HepG2 (cell line): Measurements from ENCODE around the gene OTX1. TPM values are rescaled to one million over a fixed set of nuclear protein-coding genes. Genes with fewer than 3 reads are reported as not detected.

Experiments used
- HNF1A ChIP-seq, 2 experiments: sonication (generic) in 1 of 2; formaldehyde crosslinking in 1 of 2; IDR thresholded peaks; 2 replicates each; pipeline versions ENCODE4 v1.4.0 to v1.6.1; 2016 to 2020; ENCODE audit warnings: borderline replicate concordance in 1 of 2, low read depth in 1 of 2, mild to moderate bottlenecking in 1 of 2, missing genetic modification reagents in 1 of 2
- MTA1 ChIP-seq: sonication (generic); formaldehyde crosslinking; IDR thresholded peaks from 2 replicates; pipeline ENCODE4 v1.4.0; 2020; ENCODE audit warnings: missing genetic modification reagents, mild to moderate bottlenecking, borderline replicate concordance
- MYNN ChIP-seq: sonication (generic); formaldehyde crosslinking; IDR thresholded peaks from 2 replicates; pipeline ENCODE4 v1.4.0; 2020; ENCODE audit warnings: mild to moderate bottlenecking, low read depth, missing genetic modification reagents
- MZF1 ChIP-seq: sonication (generic); formaldehyde crosslinking; IDR thresholded peaks from 2 replicates; pipeline ENCODE4 v1.8.1; 2023; ENCODE audit warnings: mild to moderate bottlenecking, missing genetic modification reagents, borderline replicate concordance
- NCOR1 ChIP-seq: fragments of 200-600 bp; sonication (generic); IDR thresholded peaks from 2 replicates; pipeline ENCODE4 v1.7.0; 2017; ENCODE audit warnings: antibody characterized with exemption, low read length, borderline replicate concordance
- NFYB ChIP-seq: sonication (generic); formaldehyde crosslinking; IDR thresholded peaks from 2 replicates; pipeline ENCODE4 v1.4.0; 2020; ENCODE audit warnings: missing genetic modification reagents
- NR2F1 ChIP-seq, 2 experiments: fragments of 450-650 bp in 1 of 2; formaldehyde crosslinking in 1 of 2; IDR thresholded peaks; 2 replicates each; pipeline versions ENCODE4 v1.5.0 to v1.6.1; 2016 to 2020; ENCODE audit warnings: mild to moderate bottlenecking in 1 of 2, missing compliant biosample characterization in 1 of 2, missing genetic modification reagents in 1 of 2, moderate library complexity in 1 of 2
- PBX2 ChIP-seq: IDR thresholded peaks from 2 replicates; pipeline ENCODE4 v1.6.1; 2016; ENCODE audit warnings: control low read depth
- RCOR2 ChIP-seq: IDR thresholded peaks from 2 replicates; pipeline ENCODE4 v1.6.1; 2016; ENCODE audit warnings: missing biosample characterization, missing genetic modification reagents
- REPIN1 ChIP-seq: sonication (generic); formaldehyde crosslinking; IDR thresholded peaks from 2 replicates; pipeline ENCODE4 v1.8.0; 2022; ENCODE audit warnings: missing genetic modification reagents, low read depth, mild to moderate bottlenecking, borderline replicate concordance
- SATB2 ChIP-seq: sonication (generic); formaldehyde crosslinking; IDR thresholded peaks from 2 replicates; pipeline ENCODE4 v1.5.0; 2020; ENCODE audit warnings: missing genetic modification reagents
- SIX1 ChIP-seq: sonication (generic); formaldehyde crosslinking; IDR thresholded peaks from 2 replicates; pipeline ENCODE4 v1.4.0; 2020; ENCODE audit warnings: missing genetic modification reagents, borderline replicate concordance
- SKI ChIP-seq: fragments of 450-650 bp; IDR thresholded peaks from one replicate; pipeline ENCODE4 v1.6.1; 2018; ENCODE audit warnings: mild to moderate bottlenecking; ENCODE audit not compliant: partially characterized antibody
- SNRNP70 ChIP-seq: fragments of 200-400 bp; formaldehyde crosslinking; IDR thresholded peaks from 2 replicates; pipeline ENCODE4 v1.6.1; 2017; ENCODE audit warnings: mild to moderate bottlenecking, low read depth, low read length, moderate library complexity
- SOX5 ChIP-seq: IDR thresholded peaks from 2 replicates; pipeline ENCODE4 v1.6.1; 2016; ENCODE audit warnings: borderline replicate concordance
- TERF1 ChIP-seq: sonication (generic); formaldehyde crosslinking; IDR thresholded peaks from 2 replicates; pipeline ENCODE4 v1.8.0; 2022; ENCODE audit warnings: mild to moderate bottlenecking, missing genetic modification reagents, moderate library complexity
- TOE1 ChIP-seq: sonication (generic); formaldehyde crosslinking; IDR thresholded peaks from 2 replicates; pipeline ENCODE4 v1.4.0; 2020; ENCODE audit warnings: mild to moderate bottlenecking, missing genetic modification reagents
- ZFP37 ChIP-seq: sonication (generic); formaldehyde crosslinking; IDR thresholded peaks from 2 replicates; pipeline ENCODE4 v1.4.0; 2020; ENCODE audit warnings: missing genetic modification reagents, borderline replicate concordance
- ZNF12 ChIP-seq: sonication (generic); formaldehyde crosslinking; IDR thresholded peaks from 2 replicates; pipeline ENCODE4 v1.5.0; 2020; ENCODE audit warnings: missing genetic modification reagents
- ZNF160 ChIP-seq: sonication (generic); formaldehyde crosslinking; IDR thresholded peaks from 2 replicates; pipeline ENCODE4 v1.8.0; 2022; ENCODE audit warnings: mild to moderate bottlenecking, inconsistent platforms, missing genetic modification reagents
- ZNF331 ChIP-seq: sonication (generic); formaldehyde crosslinking; IDR thresholded peaks from 2 replicates; pipeline ENCODE4 v1.4.0; 2020; ENCODE audit warnings: missing genetic modification reagents
- ZNF354B ChIP-seq: sonication (generic); formaldehyde crosslinking; IDR thresholded peaks from 2 replicates; pipeline ENCODE4 v1.8.0; 2022; ENCODE audit warnings: mild to moderate bottlenecking, missing genetic modification reagents
- ZNF572 ChIP-seq: sonication (generic); formaldehyde crosslinking; IDR thresholded peaks from 2 replicates; pipeline ENCODE4 v1.5.1; 2020; ENCODE audit warnings: mild to moderate bottlenecking, missing genetic modification reagents
- ZNF644 ChIP-seq: IDR thresholded peaks from 2 replicates; pipeline ENCODE4 v1.6.1; 2016; ENCODE audit warnings: low read depth
- polyA plus RNA-seq, 8 experiments: library from polyadenylated mRNA; depleted of rRNA in 3 of 8; stranded (reverse) in 7 of 8; unstranded in 1 of 8; fragments of >200 nt; fragmentation: Illumina TruSeq in 4 of 8; extraction: Trizol in 4 of 8; gene quantifications; 2 replicates each; pipeline versions ENCODE4 v1.2.1 to v1.2.3, GENCODE V29; 2011 to 2016; ENCODE audit warnings: low read depth in 4 of 8, missing spikeins in 1 of 8, mixed read lengths in 1 of 8; ENCODE audit not compliant: insufficient read depth in 1 of 8
- total RNA-seq, 5 experiments: library from RNA; depleted of rRNA; stranded (reverse); fragments of >200 nt; fragmentation: Illumina TruSeq; extraction: Trizol; gene quantifications; 2 replicates each; pipeline ENCODE4 v1.2.3, GENCODE V29; 2016; ENCODE audit warnings: low read depth in 1 of 5

Gene OTX1
- total and polyA plus RNA-seq, 2 of the 13 experiments (the other 11 are each of a cell fraction or from before 2014, with no cell fraction given): 1.0 to 5.0 TPM

- TF ChIP-seq TERF1 (CRISPR knock-in tag) (no peak), REPIN1 (no peak), SIX1 (CRISPR knock-in tag) (no peak), TOE1 (CRISPR knock-in tag) (no peak), SNRNP70 (no peak), ZNF160 (CRISPR knock-in tag) (no peak), SOX5 (no peak), SATB2 (CRISPR knock-in tag) (no peak), ZFP37 (CRISPR knock-in tag) (no peak), MZF1 (CRISPR knock-in tag) (no peak), SKI (no peak), PBX2 (CRISPR knock-in tag) (no peak), NR2F1 (CRISPR knock-in tag; IDR thresholded peaks at IDR 0.05) (0 out of 4 replicates have a peak, but pooled peaks of 1 of the 2 experiments have one; percentile 27), NCOR1 (peak; percentile 52; the same call in 1 of the 2 replicates), ZNF644 (CRISPR knock-in tag) (no peak), HNF1A (IDR thresholded peaks at IDR 0.05; ENCODE audit: low read depth) (peak; percentile 80), HNF1A (CRISPR knock-in tag; IDR thresholded peaks at IDR 0.05; ENCODE audit: borderline replicate concordance) (no peak), ZNF12 (CRISPR knock-in tag) (peak; percentile 98), MTA1 (CRISPR knock-in tag) (no peak), ZNF354B (CRISPR knock-in tag) (no peak), ZNF331 (peak; percentile 38; the same call in 1 of the 2 replicates), MYNN (no peak), ZNF572 (no peak), NFYB (no peak), RCOR2 (CRISPR knock-in tag) (0 out of 2 replicates have a peak, but pooled peaks have one; percentile 17)
Observed at GRCh38 chr2:63078852-63079606, 28.4 kb downstream of the OTX1 start (continued).
